Measurements from ENCODE around the gene NLRP5.
"Not testable (repeated sequence)": the region's sequence is repeated elsewhere in the genome, so short reads cannot be mapped to it uniquely, and the experiment has no call there.

Gene NLRP5

GRCh38 chr19:56076498-56076897 lies 89.9 kb downstream of the NLRP5 start:
- peak; percentile 30 for DNase-seq

- DNase-seq, result no peak
Measured at GRCh38 chr19:56079609-56080008, 93.0 kb downstream of the NLRP5 start.

DNA sequence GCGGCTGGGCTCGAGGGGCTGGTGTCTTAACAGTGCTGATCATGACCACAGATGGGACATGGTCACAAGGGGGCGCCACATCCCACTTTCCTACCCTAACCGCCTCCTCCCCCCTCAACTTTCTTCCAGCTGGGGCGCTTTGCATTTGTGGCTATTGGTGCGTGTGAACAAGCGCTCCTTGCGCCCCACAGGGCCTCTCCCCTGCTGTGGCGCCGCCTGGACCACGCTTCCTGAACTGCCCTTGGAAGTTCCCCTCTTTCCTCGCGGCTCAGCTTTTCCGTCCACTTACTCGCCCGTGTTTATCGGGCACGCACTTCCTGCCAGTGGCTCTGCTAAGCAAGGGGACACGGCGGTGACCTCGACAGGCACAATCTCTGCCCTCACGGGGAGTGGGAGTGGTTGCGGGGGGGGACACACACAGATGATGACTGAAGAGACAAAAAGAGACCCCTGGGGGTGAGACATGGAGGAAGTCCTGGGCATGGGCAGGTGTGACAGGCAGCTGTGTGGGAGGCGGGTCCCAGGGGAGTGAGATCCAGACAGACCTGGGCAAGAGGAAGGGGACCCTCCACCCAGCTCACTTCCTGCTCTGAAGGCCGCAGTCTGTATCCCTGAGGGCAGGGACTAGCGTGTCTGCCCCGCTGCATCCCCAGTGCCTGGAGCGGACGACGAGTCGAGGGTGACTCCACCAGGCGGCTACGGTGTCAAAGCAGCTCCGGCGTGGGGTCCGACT lies 94.3 kb downstream of the NLRP5 start:
- peak; percentile 76 for DNase-seq

GRCh38 chr19:56083668-56084067 lies 97.1 kb downstream of the NLRP5 start:
- no peak for DNase-seq

GRCh38 chr19:56084835-56085536 lies 98.4 kb downstream of the NLRP5 start:
- DNase-seq, result no peak

DNA sequence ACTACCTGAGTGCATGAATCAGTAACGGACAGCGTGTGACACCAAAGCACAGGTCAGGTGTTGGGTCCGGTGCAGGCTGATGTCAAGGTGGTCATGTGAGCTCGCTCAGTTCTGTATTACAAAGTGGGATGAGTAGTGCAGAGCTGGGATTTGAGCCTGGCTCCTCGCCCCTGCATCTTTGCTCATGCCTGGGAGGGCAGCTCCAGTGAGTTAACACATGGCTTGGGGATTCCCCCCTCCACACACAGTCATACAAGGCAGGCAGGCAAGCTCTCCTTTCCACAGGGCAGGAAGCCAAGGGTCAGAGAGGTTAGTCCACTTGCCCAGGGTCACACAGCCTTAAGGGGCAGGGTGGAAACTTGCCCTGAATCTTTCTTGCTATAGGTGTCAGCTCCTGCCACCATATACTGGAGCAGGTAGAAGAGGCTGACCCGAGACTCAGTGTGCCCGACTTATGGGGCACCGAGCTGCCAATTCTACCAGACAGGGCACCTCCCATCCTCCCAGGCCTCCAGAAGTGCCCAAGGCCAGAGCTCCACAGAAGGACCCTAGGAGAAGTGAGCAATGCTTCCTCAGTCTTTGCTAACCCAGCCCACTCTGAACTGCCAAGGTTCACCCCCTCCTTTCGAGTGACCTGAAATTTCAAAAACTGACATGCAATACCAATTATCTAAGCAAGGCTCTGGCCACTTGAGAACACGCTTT lies 99.1 kb downstream of the NLRP5 start:
- DNase-seq, result no peak

DNA sequence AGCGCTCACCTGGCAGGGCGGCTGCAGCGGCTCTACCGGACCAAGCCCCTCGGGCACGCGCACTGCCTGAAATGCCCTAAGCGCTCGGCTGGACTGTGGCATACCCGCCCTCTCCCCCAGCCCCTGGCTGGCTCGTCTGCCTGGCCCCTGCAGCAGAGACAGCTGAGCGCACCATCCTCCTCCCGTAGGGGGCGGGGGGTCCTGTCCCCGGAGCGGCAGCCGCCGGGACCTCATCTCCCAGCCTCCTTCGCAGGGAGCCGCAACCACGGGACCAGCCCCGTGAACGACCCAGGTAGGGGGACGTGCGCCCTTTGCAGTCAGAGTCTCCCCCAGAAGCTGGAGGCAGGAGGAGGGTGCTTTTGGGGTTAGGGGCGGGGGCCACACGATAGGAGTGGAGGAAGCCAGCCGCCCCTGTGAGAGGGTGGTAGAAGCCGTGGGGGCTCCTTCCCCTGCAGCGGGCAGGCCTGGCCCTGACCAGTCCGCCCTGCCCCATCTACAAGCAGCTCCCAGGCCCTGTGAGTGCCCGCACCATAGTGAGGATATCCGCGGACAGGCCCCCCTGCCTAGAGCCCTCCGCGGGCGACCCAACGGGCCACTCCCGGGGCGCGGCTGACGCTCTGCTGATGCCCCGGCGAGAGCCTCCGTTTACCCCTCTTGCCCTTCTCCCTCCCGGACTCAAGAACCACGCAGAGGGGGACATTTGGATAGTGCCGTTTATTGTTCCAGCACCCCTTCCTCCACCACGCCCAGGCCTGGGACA lies 100.3 kb downstream of the NLRP5 start:
- no peak for DNase-seq

GRCh38 chr19:56087647-56088496 lies 101.3 kb downstream of the NLRP5 start:
- no peak for DNase-seq

DNA sequence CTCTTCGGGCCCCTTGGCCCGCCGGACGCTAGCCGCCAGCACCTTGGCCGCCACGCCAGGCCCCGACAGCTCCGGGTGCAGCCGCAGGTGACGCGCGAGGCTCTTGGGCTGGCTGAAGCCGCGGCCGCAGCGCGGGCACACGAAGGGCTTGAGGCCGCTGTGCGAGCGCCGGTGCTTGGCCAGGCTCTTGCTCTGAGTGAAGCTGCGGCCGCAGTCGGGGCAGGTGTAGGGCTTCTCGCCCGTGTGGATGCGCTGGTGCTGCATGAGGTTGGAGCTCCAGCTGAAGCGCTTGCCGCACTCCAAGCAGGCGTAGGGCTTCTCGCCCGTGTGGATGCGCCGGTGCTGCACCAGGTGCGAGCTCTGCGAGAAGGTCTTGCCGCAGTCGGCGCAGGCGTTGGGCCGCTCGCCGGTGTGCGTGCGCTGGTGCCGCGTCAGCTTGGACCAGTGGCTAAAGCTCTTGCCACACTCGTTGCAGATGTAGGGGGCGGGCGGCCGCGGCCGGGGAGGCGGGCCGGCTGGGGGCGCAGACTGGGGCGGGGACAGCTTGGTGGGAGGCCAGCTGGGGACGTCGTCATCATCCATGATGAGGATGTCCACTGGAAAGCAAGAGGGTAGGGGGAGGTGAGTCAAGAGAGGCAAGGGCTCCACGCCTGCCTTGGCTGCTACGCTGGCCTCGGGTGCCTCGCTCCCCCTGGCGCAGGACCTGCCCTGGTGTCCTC lies 102.1 kb downstream of the NLRP5 start:
- no peak for DNase-seq

GRCh38 chr19:56089344-56089743 lies 102.8 kb downstream of the NLRP5 start:
- DNase-seq, result no peak

DNA sequence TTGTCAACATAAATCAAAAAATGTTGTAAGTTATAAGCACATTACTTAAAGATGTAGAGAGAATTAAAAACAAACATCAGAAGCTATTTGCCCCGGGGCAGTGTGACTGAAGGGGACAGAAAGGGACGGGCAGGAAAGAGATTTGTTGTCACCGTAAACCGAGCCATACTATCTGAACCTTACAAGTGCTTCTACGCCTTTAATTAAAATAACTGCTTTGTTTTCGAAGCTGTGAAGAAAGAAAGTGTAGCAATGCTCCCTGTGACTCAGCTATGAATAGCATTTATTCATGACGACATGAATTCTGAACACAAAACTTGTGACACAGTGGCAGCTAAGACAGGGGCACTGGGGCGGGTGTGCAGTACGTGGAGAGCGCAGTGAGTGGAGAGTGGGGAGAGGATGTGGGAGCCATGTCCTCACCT lies 104.5 kb downstream of the NLRP5 start:
- DNase-seq, result no peak

- DNase-seq, result no peak
Measured at GRCh38 chr19:56091751-56092546, 105.4 kb downstream of the NLRP5 start.

- DNase-seq, result no peak
Measured at GRCh38 chr19:56092685-56093631, 106.4 kb downstream of the NLRP5 start.

DNA sequence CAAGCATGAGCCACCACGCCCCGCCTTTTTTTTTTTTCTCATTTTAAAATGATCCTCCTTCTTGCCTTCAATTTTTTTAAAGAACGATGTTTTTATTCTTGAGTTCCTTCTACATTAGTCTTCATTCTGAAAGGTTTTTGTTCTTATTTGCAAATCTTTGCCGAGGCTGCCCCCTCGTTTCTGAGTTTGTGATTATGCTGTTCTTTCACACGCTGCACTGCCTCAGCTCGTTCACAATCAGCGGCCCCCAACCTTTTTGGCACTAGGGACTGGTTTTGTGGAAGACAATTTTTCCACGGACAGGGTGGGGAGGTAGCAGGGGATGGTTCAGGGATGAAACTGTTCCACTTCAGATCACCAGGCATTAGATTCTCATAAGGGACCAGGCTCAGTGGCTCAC lies 107.9 kb downstream of the NLRP5 start:
- no peak for DNase-seq

DNA sequence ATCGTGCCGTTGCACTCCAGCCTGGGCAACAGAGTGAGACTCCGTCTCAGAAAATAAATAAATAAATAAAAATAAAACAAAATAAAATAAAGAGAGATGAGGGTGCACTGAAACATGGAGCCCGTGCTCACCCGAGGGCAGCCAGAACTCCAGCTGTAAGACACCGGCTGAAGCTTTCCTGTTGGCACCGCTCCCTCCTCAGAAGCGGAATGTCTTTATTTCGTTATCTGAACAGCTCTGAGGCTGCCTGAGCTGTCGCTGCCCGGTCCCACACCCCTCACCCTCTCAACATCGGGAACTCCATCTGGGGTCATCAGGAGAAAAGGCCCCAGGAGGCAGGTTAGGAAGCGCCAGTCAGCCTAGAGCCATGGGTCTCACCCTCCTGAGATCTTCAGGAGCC lies 110.1 kb downstream of the NLRP5 start:
- no peak for DNase-seq

- no peak for DNase-seq
Measured at GRCh38 chr19:56097306-56097705, 110.7 kb downstream of the NLRP5 start.

DNA sequence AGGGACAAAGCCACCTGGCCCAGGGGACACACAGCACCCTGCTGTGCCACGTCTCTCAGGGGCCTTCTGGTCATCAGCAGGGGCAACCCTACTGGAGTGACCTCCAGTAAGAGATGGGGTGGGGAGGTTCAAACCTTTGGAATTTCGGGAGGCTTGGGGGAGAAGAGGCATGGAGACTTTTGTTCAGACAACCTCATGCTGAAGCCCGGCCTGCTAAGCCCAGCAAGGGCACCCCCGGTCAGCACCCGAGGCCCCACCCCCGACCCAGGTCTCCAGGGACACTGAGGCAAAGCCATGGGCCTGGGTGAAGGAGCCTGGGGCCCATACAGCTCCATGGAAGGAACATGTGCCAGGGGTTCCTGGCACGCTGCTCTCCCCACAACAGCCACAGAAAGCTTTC lies 111.2 kb downstream of the NLRP5 start:
- no peak for DNase-seq

DNA sequence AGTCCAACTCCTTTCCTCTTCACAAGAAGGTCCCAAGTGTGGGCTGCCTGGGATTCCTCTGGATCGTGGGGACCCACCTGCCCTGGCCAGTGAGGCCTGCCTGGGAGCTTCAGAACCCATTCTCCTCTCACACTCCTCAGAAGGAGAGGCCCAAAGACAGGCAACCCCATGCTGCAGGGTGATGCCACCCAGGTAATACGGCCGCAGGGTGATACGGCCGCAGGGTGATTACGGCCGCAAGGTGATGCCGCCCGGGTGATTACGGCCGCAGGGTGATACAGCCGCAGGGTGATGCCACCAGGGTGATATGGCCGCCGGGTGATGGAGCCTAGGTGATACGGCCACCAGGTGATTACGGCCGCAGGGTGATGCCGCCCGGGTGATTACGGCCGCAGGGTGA lies 111.7 kb downstream of the NLRP5 start:
- not testable (repeated sequence) for DNase-seq
